Endothelial cell of umbilical vein (primary cell): ENCODE data around the gene EFNA2.

ENCODE experiments used
- POLR2AphosphoS5 ChIP-seq: IDR thresholded peaks from 2 replicates; pipeline ENCODE4 v1.6.1; 2012; ENCODE audit warnings: low read depth, mild to moderate bottlenecking, control low read depth, low read length, moderate library complexity; ENCODE audit not compliant: insufficient read depth
- TF ChIP-seq, protein P1 (sequence below), 2 donors: IDR thresholded peaks; 1 replicate in 1 of 2; 2 replicates in 1 of 2; pipeline ENCODE4 v1.5.1; 2011; ENCODE audit warnings: low read length in 2 of 2, mild to moderate bottlenecking in 2 of 2, moderate library complexity in 2 of 2, control low read depth in 1 of 2, inconsistent platforms in 1 of 2, low read depth in 1 of 2; ENCODE audit not compliant: insufficient read depth in 1 of 2; ENCODE audit errors: extremely low read depth in 1 of 2
- TF ChIP-seq, protein P2 (sequence below): IDR thresholded peaks from 2 replicates; pipeline ENCODE4 v1.6.1; 2011; ENCODE audit not compliant: insufficient read depth, insufficient read length

DNA sequence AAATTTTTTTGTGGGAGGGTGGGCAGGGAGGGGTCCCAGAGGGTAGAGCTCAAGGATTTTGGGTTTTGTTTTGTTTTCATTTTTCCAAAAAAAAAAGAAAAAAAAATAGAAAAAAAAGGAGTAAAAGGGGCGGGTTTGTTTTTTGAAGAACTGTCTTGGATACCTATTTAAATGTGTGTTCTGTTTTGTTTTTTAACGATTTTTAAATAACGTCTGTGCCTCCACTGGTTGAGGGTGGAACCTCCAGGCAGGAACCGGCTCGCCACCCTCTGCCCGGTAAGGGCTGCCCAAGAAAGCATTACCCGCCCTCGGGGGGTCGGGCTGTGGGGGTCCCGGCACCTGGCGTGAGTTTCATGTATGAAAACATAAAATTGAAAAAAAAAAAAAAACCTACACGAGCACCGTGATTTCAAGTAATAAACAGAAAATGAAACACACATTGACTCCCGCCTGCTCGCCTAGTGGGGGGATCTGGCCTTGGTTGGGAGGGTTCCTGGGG is 26.9 kb upstream of the EFNA2 start:
- TF ChIP-seq, protein P1, sequence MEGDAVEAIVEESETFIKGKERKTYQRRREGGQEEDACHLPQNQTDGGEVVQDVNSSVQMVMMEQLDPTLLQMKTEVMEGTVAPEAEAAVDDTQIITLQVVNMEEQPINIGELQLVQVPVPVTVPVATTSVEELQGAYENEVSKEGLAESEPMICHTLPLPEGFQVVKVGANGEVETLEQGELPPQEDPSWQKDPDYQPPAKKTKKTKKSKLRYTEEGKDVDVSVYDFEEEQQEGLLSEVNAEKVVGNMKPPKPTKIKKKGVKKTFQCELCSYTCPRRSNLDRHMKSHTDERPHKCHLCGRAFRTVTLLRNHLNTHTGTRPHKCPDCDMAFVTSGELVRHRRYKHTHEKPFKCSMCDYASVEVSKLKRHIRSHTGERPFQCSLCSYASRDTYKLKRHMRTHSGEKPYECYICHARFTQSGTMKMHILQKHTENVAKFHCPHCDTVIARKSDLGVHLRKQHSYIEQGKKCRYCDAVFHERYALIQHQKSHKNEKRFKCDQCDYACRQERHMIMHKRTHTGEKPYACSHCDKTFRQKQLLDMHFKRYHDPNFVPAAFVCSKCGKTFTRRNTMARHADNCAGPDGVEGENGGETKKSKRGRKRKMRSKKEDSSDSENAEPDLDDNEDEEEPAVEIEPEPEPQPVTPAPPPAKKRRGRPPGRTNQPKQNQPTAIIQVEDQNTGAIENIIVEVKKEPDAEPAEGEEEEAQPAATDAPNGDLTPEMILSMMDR (IDR thresholded peaks at IDR 0.05; ENCODE audit: extremely low read depth in 1 of 2, insufficient read depth in 1 of 2, low read depth in 1 of 2, low read length in 2 of 2) = no peak
- no peak for TF ChIP-seq POLR2AphosphoS5
- TF ChIP-seq, protein P2, sequence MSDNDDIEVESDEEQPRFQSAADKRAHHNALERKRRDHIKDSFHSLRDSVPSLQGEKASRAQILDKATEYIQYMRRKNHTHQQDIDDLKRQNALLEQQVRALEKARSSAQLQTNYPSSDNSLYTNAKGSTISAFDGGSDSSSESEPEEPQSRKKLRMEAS = no peak
